Skeletal muscle tissue (tissue), 4 donors: ENCODE results near the gene GPR139. TPM values are rescaled to one million over a fixed set of nuclear protein-coding genes. Genes with fewer than 3 reads are reported as not detected.

Experiments used
- H3K27ac ChIP-seq: one replicate; pipeline ENCODE4 v1.7.0; 2013; ENCODE audit warnings: mild to moderate bottlenecking, low read depth, low read length, inconsistent platforms
- H3K27me3 ChIP-seq, 3 donors: one replicate each; pipeline ENCODE4 v1.7.0; 2013; ENCODE audit warnings: low read length in 3 of 3; ENCODE audit not compliant: control insufficient read depth in 3 of 3, insufficient read depth in 3 of 3
- H3K36me3 ChIP-seq, 3 donors: one replicate each; pipeline ENCODE4 v1.7.0; 2013; ENCODE audit warnings: low read length in 3 of 3; ENCODE audit not compliant: control insufficient read depth in 3 of 3, insufficient read depth in 3 of 3
- H3K4me1 ChIP-seq, 3 donors: one replicate each; pipeline ENCODE4 v1.7.0; 2013; ENCODE audit warnings: low read length in 3 of 3, mild to moderate bottlenecking in 3 of 3; ENCODE audit not compliant: control insufficient read depth in 3 of 3, insufficient read depth in 3 of 3
- H3K4me3 ChIP-seq, 3 donors: one replicate each; pipeline ENCODE4 v1.7.0; 2013; ENCODE audit warnings: low read length in 3 of 3
- H3K9ac ChIP-seq, 3 donors: one replicate each; pipeline ENCODE4 v1.7.0; 2013; ENCODE audit warnings: low read length in 3 of 3, mild to moderate bottlenecking in 3 of 3, moderate library complexity in 2 of 3, low read depth in 1 of 3
- H3K9me3 ChIP-seq, 3 donors: one replicate each; pipeline ENCODE4 v1.7.0; 2013; ENCODE audit warnings: low read length in 3 of 3; ENCODE audit not compliant: control insufficient read depth in 3 of 3
- total RNA-seq: library from RNA; depleted of rRNA; stranded (reverse); fragments of >200 nt; gene quantifications from one replicate; pipeline ENCODE4 v1.2.3, GENCODE V29; 2014
- donor health status: Osteomylitis.

The GPR139 gene
- total RNA-seq, result not detected

GRCh38 chr16:20073203-20074098, at the start of gene GPR139:
Gene GPR139, minus strand, starts transcription at chr16:20073890. Its CDS starts 274 bp downstream, at chr16:20073616.
- Histone ChIP-seq H3K9ac (no peak within 1 kb of the TSS), H3K27me3 (peaks cover 32 to 43% (median 33%) of the 10 kb centered on the region in 3 donors), H3K27ac (no peak within 1 kb of the TSS), H3K4me1 (no peaks in the 10 kb centered on the region), H3K36me3 (no peaks in the 10 kb centered on the region), H3K4me3 (no peak within 1 kb of the TSS), H3K9me3 (peaks cover 0 to 3% (median 0%) of the 10 kb centered on the region in 3 donors)

DNA sequence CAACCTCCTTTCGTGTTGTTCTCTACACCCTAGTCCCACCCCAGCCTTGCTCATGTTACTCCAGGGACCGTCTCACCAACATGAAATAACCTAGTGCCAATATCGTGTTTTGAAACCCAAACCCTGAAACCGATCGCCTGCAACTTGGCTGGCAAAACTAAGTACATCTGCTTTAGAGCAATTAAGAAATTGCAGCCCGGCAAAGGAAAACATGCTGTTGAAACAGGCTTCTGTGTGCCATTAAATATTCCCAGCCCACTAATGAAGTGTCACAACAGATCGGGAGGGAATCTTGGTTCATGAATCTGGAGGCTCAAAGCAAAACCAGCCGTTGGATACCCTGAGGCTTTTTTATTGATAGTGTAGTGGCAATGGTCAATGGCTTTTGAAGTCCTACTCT, 48.3 kb upstream of the GPR139 start:
- Histone ChIP-seq H3K9ac (no peak overlapping the region), H3K9me3 (peaks cover 0 to 3% (median 0%) of the 10 kb centered on the region in 3 donors), H3K36me3 (no peaks in the 10 kb centered on the region), H3K4me3 (no peak overlapping the region), H3K4me1 (no peaks in the 10 kb centered on the region), H3K27me3 (no peaks in the 10 kb centered on the region), H3K27ac (no peak overlapping the region)

- no peak overlapping the region for H3K27ac ChIP-seq
- peaks cover 0 to 2% (median 0%) of the 10 kb centered on the region in 3 donors for H3K9me3 ChIP-seq
- no peak overlapping the region for H3K4me3 ChIP-seq
- no peaks in the 10 kb centered on the region for H3K4me1 ChIP-seq
- no peak overlapping the region for H3K9ac ChIP-seq
- H3K36me3 ChIP-seq, result no peaks in the 10 kb centered on the region
- no peaks in the 10 kb centered on the region for H3K27me3 ChIP-seq
Observed at GRCh38 chr16:20114356-20114755, 40.7 kb upstream of the GPR139 start.

DNA sequence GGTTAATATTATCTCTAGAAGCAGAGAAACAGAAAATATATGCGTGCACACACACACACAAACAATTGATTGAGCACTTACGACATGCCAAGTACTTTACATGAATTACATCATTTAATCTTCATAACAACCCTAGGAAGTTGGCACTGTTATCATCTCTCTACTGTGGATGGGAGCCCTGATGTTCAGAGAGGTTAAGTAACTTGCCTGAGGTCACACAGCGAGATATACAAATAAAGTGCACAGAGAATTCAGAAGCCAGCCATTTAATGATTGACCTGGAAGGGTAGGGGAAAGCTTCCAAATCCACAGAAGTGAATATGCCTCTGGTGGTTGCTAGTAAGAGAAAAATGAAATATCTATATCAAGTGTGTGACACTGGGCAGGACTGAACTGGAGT, 37.5 kb upstream of the GPR139 start:
- Histone ChIP-seq H3K9ac (no peak overlapping the region), H3K36me3 (no peaks in the 10 kb centered on the region), H3K27me3 (no peaks in the 10 kb centered on the region), H3K27ac (no peak overlapping the region), H3K4me3 (no peak overlapping the region), H3K4me1 (no peaks in the 10 kb centered on the region), H3K9me3 (peaks cover 0 to 2% (median 0%) of the 10 kb centered on the region in 3 donors)

DNA sequence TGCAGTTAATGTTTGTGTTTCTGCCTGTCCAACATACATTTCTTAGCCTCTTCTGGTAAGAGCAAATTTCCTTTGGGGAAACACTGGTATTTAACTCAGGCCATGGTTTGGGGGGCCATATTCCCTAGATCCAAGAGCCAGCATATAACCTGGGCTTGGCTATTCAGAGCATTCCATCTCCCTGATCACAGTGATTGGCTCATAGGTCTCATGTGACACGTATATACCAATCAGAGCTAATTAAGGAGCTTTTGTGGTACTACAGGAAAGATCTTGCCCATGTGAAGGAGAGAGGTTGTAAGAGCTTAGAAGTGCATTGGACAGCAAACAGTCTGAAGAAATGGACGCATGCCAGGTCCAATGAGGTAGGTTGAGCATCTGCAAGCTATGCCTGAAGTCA, 33.4 kb upstream of the GPR139 start:
- H3K9ac ChIP-seq, result no peak overlapping the region
- H3K36me3 ChIP-seq, result no peaks in the 10 kb centered on the region
- H3K27me3 ChIP-seq, result no peaks in the 10 kb centered on the region
- no peaks in the 10 kb centered on the region for H3K9me3 ChIP-seq
- no peak overlapping the region for H3K4me3 ChIP-seq
- no peak overlapping the region for H3K27ac ChIP-seq
- H3K4me1 ChIP-seq, result no peaks in the 10 kb centered on the region

DNA sequence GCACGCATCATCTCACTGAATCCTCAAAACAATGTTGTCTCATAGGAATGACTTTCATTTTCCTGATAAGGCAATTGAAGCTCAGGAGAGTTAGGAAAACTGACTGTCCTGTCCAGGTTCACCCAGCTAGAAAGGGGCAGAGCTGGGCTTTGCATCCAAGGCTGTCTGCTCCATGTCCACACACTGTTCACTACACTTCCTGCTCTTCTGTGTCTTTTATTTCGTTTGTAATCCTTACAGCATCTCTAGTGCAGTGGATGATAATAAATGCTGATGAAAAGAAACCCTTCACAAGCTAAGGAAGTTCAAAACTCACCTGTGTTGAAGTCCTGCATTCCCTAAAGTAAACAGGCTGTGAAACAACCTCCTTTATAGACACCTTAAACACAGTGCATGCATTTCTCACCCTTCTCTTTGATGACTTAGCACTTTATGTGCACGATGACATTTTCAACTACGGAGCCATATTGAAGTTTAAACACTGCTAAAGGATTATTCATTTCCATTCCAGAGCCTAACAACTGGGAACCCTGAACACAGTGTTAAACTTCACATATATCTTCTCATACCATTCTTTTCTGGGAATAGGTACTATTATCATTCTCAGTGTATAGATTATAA, 31.0 kb upstream of the GPR139 start:
- no peak overlapping the region for H3K27ac ChIP-seq
- no peaks in the 10 kb centered on the region for H3K27me3 ChIP-seq
- no peaks in the 10 kb centered on the region for H3K36me3 ChIP-seq
- no peaks in the 10 kb centered on the region for H3K4me1 ChIP-seq
- H3K9me3 ChIP-seq, result no peaks in the 10 kb centered on the region
- no peak overlapping the region for H3K9ac ChIP-seq
- no peak overlapping the region for H3K4me3 ChIP-seq

GRCh38 chr16:20102521-20102920, 28.8 kb upstream of the GPR139 start:
- H3K36me3 ChIP-seq, result no peaks in the 10 kb centered on the region
- no peak overlapping the region for H3K9ac ChIP-seq
- H3K9me3 ChIP-seq, result peaks cover 0 to under 1% (median 0%) of the 10 kb centered on the region in 3 donors
- H3K4me1 ChIP-seq, result no peaks in the 10 kb centered on the region
- no peak overlapping the region for H3K4me3 ChIP-seq
- no peak overlapping the region for H3K27ac ChIP-seq
- no peaks in the 10 kb centered on the region for H3K27me3 ChIP-seq

DNA sequence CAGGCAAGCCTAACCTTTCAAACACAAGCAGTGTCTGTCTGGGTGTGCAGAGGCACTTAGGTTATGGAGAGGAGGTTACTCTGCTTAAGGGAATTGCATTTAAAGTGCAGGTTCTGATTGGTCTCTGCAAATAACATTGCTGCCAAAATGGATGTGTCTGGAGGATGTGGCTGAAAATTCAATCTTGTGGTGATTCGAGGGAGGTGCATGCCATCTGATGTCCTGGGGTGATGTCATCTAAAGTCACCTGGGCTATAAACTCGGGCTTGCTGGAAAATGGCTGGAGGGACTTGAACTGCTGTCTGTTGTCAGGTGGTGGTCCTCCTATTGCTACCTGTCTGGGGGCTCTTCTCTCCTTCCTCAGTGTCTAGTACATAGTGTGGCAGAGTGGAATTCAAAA, 28.3 kb upstream of the GPR139 start:
- Histone ChIP-seq H3K4me1 (no peaks in the 10 kb centered on the region), H3K27me3 (no peaks in the 10 kb centered on the region), H3K27ac (no peak overlapping the region), H3K4me3 (no peak overlapping the region), H3K9ac (no peak overlapping the region), H3K36me3 (no peaks in the 10 kb centered on the region), H3K9me3 (peaks cover 0 to 4% (median 0%) of the 10 kb centered on the region in 3 donors)

- H3K9ac ChIP-seq, result no peak overlapping the region
- no peaks in the 10 kb centered on the region for H3K36me3 ChIP-seq
- H3K27me3 ChIP-seq, result no peaks in the 10 kb centered on the region
- H3K4me3 ChIP-seq, result no peak overlapping the region
- H3K9me3 ChIP-seq, result peaks cover 0 to 4% (median 0%) of the 10 kb centered on the region in 3 donors
- no peaks in the 10 kb centered on the region for H3K4me1 ChIP-seq
- no peak overlapping the region for H3K27ac ChIP-seq
Observed at GRCh38 chr16:20099375-20099774, 25.7 kb upstream of the GPR139 start.

- H3K4me1 ChIP-seq, result no peaks in the 10 kb centered on the region
- peaks cover 0 to 4% (median 0%) of the 10 kb centered on the region in 3 donors for H3K9me3 ChIP-seq
Observed at GRCh38 chr16:20094157-20094556, 20.5 kb upstream of the GPR139 start.

More at GRCh38 chr16:20094157-20094556, 20.5 kb upstream of the GPR139 start:
- Histone ChIP-seq H3K27ac (no peak overlapping the region), H3K36me3 (no peaks in the 10 kb centered on the region), H3K9ac (no peak overlapping the region), H3K27me3 (no peaks in the 10 kb centered on the region), H3K4me3 (no peak overlapping the region)
